ENCODE results near the gene AGTPBP1.

DNA sequence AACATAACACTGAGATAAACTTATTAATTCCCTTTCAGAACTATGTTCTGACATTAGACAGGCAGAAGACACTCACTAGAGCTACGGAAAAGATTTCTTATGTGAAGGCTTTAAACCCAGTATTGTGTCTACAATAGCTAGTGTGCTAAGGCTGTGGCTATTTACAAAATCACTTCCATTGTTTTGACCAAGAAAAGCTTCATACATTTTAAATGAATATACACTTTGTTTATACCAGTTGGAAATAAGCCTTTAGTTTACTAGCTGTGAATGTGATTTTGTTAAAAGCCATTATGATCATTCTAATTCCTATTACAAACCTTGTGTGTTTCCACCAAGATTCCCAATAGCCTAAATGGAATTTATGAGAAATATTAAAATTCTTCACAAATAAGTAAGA, 83.0 kb downstream of the AGTPBP1 start:
- TF ChIP-seq, protein P1, sequence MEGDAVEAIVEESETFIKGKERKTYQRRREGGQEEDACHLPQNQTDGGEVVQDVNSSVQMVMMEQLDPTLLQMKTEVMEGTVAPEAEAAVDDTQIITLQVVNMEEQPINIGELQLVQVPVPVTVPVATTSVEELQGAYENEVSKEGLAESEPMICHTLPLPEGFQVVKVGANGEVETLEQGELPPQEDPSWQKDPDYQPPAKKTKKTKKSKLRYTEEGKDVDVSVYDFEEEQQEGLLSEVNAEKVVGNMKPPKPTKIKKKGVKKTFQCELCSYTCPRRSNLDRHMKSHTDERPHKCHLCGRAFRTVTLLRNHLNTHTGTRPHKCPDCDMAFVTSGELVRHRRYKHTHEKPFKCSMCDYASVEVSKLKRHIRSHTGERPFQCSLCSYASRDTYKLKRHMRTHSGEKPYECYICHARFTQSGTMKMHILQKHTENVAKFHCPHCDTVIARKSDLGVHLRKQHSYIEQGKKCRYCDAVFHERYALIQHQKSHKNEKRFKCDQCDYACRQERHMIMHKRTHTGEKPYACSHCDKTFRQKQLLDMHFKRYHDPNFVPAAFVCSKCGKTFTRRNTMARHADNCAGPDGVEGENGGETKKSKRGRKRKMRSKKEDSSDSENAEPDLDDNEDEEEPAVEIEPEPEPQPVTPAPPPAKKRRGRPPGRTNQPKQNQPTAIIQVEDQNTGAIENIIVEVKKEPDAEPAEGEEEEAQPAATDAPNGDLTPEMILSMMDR (IDR thresholded peaks at IDR 0.05) = no peak
- no peak for TF ChIP-seq EZH2 (IDR thresholded peaks at IDR 0.05)

All from neural progenitor cell (in vitro differentiated cells).